HUES48 (cell line): ENCODE measurements around the gene POLG2.

Experiments used
- H3K27ac ChIP-seq: one replicate; pipeline ENCODE4 v1.7.0; 2013; ENCODE audit warnings: low read depth, low read length, inconsistent platforms
- H3K27me3 ChIP-seq: 2 replicates; pipeline ENCODE4 v1.6.1; 2013; ENCODE audit warnings: mild to moderate bottlenecking, low read length; ENCODE audit not compliant: control insufficient read depth, insufficient read depth
- H3K36me3 ChIP-seq: 2 replicates; pipeline ENCODE4 v1.6.1; 2013; ENCODE audit warnings: low read length; ENCODE audit not compliant: control insufficient read depth, insufficient read depth
- H3K4me1 ChIP-seq: 2 replicates; pipeline ENCODE4 v1.6.1; 2013; ENCODE audit warnings: mild to moderate bottlenecking, low read length; ENCODE audit not compliant: control insufficient read depth, insufficient read depth
- H3K4me3 ChIP-seq: 2 replicates; pipeline ENCODE4 v1.5.1; 2013; ENCODE audit warnings: mild to moderate bottlenecking, low read depth, low read length
- H3K9ac ChIP-seq: 2 replicates; pipeline ENCODE4 v1.6.1; 2013; ENCODE audit warnings: mild to moderate bottlenecking, low read depth, low read length, moderate library complexity
- H3K9me3 ChIP-seq: 2 replicates; pipeline ENCODE4 v1.6.1; 2013; ENCODE audit warnings: low read length; ENCODE audit not compliant: control insufficient read depth, insufficient read depth

Gene POLG2

DNA sequence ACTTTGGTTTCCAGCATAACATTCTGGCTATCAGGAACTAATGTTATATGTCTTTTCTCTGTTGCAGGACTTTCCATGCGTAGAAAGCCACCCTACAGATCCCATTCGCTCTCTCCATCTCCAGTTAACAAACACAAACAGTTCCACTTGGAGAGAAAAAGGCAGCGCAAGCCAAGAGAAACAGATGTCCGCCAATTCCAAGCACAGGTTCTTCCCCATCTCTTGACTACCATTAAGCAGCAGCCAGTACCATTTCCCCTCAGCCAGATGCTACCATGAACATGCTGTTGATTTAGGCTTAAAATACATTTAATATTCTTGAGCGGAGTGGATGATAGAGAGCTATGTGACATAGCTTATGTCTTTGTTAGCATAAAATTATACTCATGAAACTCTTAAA is 32.4 kb upstream of the POLG2 start:
- H3K9me3 ChIP-seq, result no peaks in the 10 kb centered on the region

DNA sequence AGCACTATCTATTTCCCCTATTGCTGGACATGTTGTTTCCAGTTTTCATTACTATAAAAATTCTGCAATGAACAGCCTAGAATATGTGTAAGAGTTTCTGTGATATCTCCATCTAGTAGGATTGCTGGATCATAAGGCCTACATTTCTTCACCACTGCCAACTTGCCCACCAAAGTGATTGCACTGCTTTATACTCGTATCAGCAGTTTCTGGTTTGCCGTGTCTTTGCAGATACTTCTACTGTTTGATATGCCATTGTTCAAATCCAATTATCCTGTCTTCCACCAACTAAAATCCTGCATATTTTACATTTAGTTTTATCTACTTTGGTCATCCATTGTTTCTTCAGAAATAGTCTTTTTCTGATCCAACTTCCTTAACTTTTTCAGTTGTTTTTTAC is 31.1 kb upstream of the POLG2 start:
- H3K27ac ChIP-seq, result no peak overlapping the region
- H3K4me1 ChIP-seq, result no peaks in the 10 kb centered on the region
- no peaks in the 10 kb centered on the region for H3K27me3 ChIP-seq
- H3K36me3 ChIP-seq, result peaks cover 99% of the 10 kb centered on the region
- no peak overlapping the region for H3K9ac ChIP-seq
- no peak overlapping the region for H3K4me3 ChIP-seq
- no peaks in the 10 kb centered on the region for H3K9me3 ChIP-seq

More for the DNA sequence above, 32.4 kb upstream of the POLG2 start:
- Histone ChIP-seq H3K9ac (no peak overlapping the region), H3K27ac (no peak overlapping the region), H3K27me3 (no peaks in the 10 kb centered on the region), H3K4me3 (no peak overlapping the region), H3K36me3 (peaks cover 99% of the 10 kb centered on the region), H3K4me1 (no peaks in the 10 kb centered on the region)

DNA sequence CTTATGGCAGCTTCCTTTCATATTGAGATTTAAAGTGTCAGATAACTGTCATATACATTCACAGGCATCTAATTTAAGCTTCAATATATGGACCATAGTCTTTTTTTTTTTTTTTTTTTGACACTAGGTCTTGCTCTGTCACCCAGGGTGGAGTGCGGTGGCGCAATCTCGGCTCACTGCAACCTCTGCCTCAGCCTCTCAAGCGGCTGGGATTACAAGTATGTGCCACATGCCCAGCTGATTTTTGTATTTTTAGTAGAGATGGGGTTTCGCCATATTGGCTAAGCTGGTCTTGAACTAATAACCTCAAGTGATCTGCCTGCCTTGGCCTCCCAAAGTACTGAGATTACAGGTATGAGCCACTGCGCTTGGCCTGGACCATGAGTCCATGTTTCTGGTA is 23.5 kb upstream of the POLG2 start:
- Histone ChIP-seq H3K4me3 (no peak overlapping the region), H3K9ac (no peak overlapping the region), H3K27ac (no peak overlapping the region), H3K27me3 (no peaks in the 10 kb centered on the region), H3K4me1 (no peaks in the 10 kb centered on the region), H3K9me3 (no peaks in the 10 kb centered on the region), H3K36me3 (peaks cover 96% of the 10 kb centered on the region)

DNA sequence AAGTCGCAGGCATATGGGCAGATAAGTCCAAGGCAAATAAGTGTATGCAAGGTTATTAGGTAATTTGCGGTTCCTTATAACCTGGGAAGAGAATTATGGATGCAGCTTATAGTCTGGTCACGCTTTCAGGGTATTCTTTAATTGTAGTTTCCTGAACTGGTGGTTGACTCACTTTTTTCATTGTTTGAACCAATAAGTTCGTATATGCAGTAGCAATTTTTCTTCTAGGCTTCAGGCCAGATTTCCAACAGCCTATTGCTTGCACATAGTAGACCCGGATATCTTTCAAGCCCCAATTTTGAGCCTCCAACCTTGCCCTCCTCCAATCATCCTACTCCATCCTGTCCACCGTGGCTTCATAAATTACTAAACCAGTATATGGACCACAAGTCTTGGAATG is 22.7 kb upstream of the POLG2 start:
- Histone ChIP-seq H3K27ac (no peak overlapping the region), H3K4me3 (no peak overlapping the region), H3K4me1 (no peaks in the 10 kb centered on the region), H3K9ac (no peak overlapping the region), H3K36me3 (peaks cover 96% of the 10 kb centered on the region), H3K27me3 (no peaks in the 10 kb centered on the region), H3K9me3 (no peaks in the 10 kb centered on the region)

DNA sequence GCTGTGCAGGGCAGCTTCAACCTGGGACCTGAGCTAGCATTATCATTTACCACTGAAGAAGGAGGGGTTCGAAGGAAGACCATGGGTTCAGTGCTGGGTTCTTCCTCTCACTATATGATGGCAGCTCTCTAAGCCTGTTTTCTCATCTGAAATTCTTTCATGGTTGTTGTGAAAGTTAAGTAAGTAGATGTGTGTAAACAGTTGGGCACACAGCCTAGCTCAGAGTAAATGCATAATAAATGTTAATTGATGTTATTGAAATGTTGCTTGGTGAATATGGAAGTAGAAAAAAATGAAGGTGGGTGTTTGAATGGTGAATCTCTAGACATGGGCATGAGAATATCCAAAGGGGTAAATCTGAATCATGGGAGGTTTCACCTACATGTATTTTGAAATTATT is 19.0 kb upstream of the POLG2 start:
- H3K4me1 ChIP-seq, result no peaks in the 10 kb centered on the region
- H3K27me3 ChIP-seq, result no peaks in the 10 kb centered on the region
- H3K27ac ChIP-seq, result no peak overlapping the region
- H3K9ac ChIP-seq, result no peak overlapping the region
- H3K4me3 ChIP-seq, result no peak overlapping the region
- no peaks in the 10 kb centered on the region for H3K9me3 ChIP-seq
- peaks cover 95% of the 10 kb centered on the region for H3K36me3 ChIP-seq

DNA sequence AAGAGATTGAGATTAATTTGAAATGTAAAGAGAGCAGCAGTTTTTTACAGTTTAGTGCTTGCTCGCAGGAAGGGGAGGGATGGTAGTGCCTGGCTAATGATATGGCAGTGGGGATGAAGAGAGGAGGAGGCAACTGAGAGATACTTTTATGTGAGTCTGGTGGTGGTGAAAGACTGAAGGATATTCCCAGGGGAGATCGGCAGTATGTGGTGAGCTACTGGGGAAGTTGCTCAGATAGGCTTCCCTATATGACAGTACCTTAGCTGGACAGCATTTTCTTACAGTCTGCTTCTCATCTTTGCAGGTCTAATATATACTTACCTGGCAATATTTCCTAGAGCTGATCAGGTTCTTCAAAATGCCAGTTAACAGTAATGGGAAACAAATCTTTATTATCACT is 18.6 kb upstream of the POLG2 start:
- Histone ChIP-seq H3K9ac (no peak overlapping the region), H3K36me3 (peaks cover 95% of the 10 kb centered on the region), H3K4me3 (no peak overlapping the region)

DNA sequence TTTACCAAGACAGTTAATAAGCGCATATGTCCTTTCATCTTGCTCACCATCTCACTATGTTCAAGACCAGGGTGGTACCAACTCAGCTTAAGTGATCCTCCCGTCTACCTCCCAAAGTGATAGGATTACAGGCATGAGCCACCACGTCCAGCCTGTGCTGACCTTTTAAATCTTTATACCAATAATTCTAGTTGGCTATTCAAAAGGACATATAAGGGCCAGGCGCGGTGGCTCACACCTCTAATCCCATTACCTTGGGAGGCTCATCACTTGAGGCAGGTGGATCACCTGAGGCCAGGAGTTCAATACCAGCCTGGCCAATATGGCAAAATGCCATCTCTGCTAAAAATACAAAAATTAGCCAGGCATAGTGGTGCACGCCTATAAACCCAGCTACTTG is 12.3 kb upstream of the POLG2 start:
- Histone ChIP-seq H3K27ac (no peak overlapping the region), H3K9ac (no peak overlapping the region), H3K27me3 (no peaks in the 10 kb centered on the region), H3K9me3 (no peaks in the 10 kb centered on the region), H3K36me3 (peaks cover 66% of the 10 kb centered on the region), H3K4me3 (no peak overlapping the region), H3K4me1 (peaks cover 10% of the 10 kb centered on the region; the same call in 1 of the 2 replicates)

More for the DNA sequence above, 18.6 kb upstream of the POLG2 start:
- Histone ChIP-seq H3K27ac (no peak overlapping the region), H3K9me3 (no peaks in the 10 kb centered on the region), H3K27me3 (no peaks in the 10 kb centered on the region), H3K4me1 (no peaks in the 10 kb centered on the region)

DNA sequence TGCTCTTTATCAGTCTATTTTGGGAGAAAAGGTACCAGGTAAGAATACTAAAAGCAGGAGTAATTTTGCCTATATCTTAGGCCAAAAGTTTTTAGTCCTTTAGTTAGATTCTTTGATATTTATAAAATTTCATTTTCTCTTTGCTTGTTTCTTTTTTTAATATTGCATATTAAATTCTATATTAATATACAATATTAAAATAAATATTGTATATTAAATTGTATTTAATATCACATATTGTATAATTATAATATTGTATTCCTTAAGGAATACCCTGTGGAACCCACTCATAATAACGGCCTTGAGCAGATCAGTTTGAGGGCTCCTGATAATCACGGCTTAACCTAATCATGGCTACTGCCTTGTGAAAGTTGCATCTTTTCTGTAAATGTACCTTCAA is 11.8 kb upstream of the POLG2 start:
- Histone ChIP-seq H3K36me3 (peaks cover 66% of the 10 kb centered on the region), H3K27me3 (no peaks in the 10 kb centered on the region), H3K9ac (no peak overlapping the region), H3K9me3 (no peaks in the 10 kb centered on the region), H3K27ac (no peak overlapping the region), H3K4me1 (peaks cover 14% of the 10 kb centered on the region; the same call in 1 of the 2 replicates), H3K4me3 (peak overlapping the region; percentile 90)

DNA sequence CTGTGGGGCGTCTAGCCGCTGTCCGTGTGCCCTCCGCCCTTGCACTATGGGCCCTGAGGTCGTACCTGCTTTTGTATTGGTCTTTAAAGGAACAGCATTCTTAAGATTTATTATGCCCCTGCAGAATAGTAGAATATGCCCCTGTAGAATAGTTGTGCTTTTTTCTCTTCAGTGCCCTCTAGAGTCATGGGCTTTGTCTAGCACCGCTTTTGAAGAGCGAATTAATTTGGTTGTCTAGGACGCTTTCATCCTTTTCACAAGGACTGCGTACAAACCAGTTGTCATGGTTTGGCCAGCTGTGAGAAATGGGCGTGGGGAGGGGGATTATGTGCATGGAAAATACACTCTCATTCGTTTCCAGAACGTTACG is 10.5 kb upstream of the POLG2 start:
- Histone ChIP-seq H3K27me3 (no peaks in the 10 kb centered on the region), H3K4me3 (peak overlapping the region; percentile 90), H3K36me3 (peaks cover 66% of the 10 kb centered on the region)

DNA sequence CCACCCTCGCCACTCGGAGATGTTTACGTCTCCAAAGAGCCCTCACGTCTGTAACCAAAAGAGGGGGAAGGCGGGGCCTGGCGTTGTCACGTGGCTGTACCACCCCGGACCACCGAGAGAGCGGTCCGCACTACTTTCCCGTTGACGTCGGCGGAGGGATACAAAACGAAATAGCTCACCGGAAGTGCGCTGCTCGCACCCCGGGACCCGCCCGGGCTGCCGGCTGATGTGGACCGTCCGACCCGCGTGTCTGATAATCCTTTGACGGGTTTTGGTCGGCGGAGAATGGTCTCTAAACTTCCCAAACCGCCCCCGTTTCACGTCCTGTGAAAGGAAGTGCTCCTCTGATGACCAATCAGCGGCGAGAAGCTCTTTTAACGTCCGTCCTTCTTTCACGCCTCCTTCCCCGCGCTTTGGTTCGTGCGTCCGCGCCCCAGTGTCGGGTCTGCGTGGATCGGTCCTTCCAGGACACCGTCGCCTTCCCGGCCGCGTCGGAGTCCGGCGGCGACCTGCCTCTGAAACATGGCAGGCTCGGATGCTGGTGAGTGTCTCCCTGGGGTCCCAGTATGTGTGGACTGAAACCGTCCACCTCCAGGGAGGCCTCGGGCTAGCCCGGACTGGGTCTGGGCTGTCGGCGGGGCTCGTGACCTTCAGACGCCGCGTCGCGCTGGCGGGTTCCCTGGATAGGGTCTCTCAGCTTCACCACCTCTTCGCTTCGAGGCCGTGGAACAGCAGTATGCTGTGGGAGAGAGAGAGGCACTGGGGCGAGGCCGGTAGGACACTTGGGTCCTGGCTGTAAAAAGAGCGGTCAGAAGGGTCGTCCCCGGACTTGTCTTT is 9.9 kb upstream of the POLG2 start, which contains the start of gene CEP95:
Gene CEP95 (plus strand): TSS at position 402 of the 837 bp plus-strand sequence. CDS start 121 bp downstream, at position 523.
- H3K9me3 ChIP-seq, result no peaks in the 10 kb centered on the region
- H3K27me3 ChIP-seq, result no peaks in the 10 kb centered on the region
- H3K36me3 ChIP-seq, result peaks cover 66% of the 10 kb centered on the region
- peak within 1 kb of the TSS; percentile 90 for H3K4me3 ChIP-seq
- peaks cover 16% of the 10 kb centered on the region; the same call in 1 of the 2 replicates for H3K4me1 ChIP-seq
- peak within 1 kb of the TSS; percentile 98 for H3K27ac ChIP-seq
- H3K9ac ChIP-seq, result peak within 1 kb of the TSS; percentile 100

More for the DNA sequence above, 10.5 kb upstream of the POLG2 start:
- Histone ChIP-seq H3K9ac (peak overlapping the region; percentile 100), H3K27ac (peak overlapping the region; percentile 98), H3K4me1 (peaks cover 16% of the 10 kb centered on the region; the same call in 1 of the 2 replicates), H3K9me3 (no peaks in the 10 kb centered on the region)

DNA sequence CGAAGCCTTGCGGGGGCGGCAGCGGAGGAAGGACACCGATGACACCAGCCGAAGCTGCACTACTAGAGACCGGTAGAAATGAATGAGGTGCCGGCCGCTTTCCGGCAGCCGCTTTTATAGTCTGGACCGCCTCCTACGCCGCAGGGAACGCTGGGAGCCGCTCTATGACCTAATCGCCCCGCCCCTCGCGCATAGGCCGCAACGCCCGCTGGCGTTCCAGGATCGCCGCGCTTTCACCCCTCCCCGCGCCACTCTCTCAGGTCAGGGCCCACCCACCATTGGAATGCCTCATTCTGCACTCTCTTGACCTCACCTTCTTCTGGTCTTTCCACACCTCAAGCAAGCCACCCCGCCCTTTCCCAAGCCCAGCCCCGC is 9.3 kb upstream of the POLG2 start, which contains the start of gene DDX5:
Gene DDX5 (minus strand): TSS at position 89 of the 375 bp plus-strand sequence. CDS start 170 bp downstream, outside the sequence.
- peak within 1 kb of the TSS; percentile 100 for H3K9ac ChIP-seq
- peaks cover 66% of the 10 kb centered on the region for H3K36me3 ChIP-seq
- peak within 1 kb of the TSS; percentile 98 for H3K27ac ChIP-seq
- peak within 1 kb of the TSS; percentile 90 for H3K4me3 ChIP-seq
- no peaks in the 10 kb centered on the region for H3K9me3 ChIP-seq
- no peaks in the 10 kb centered on the region for H3K27me3 ChIP-seq
- H3K4me1 ChIP-seq, result peaks cover 21% of the 10 kb centered on the region; the same call in 1 of the 2 replicates
